Heart left ventricle (tissue), 13 donors: ENCODE results near the gene CCDC106.

ENCODE experiments used
- POLR2A ChIP-seq, 2 donors: fragments of 450-650 bp; IDR thresholded peaks; one replicate each; pipeline ENCODE4 v1.6.1; 2017; ENCODE audit warnings: antibody characterized with exemption in 2 of 2, mild to moderate bottlenecking in 2 of 2, moderate library complexity in 2 of 2
- TF ChIP-seq, protein P1 (sequence below), 12 donors: fragments of 200-600 bp; sonication (generic) in 4 of 12; IDR thresholded peaks; one replicate each; pipeline versions ENCODE4 v1.5.0 to v1.8.0; 2018 to 2022; ENCODE audit warnings: antibody characterized with exemption in 12 of 12, mild to moderate bottlenecking in 5 of 12
- donor health status: ischemic (EF 13 %, LVEDD 7.1; RV severe dilation, severe dysfunction).
- donor health status: DM: no; HTN: yes; CAD: no.
- donor health status: DM: no; HTN: no; CAD: no.
- donor health status: ischemic (EF 25% LVEDD 6.9; RV normal size, moderate dysfunction).
- donor health status: ischemic (EF 25% LVEDD 5.7; RV mildly dilated, moderate dysfunction).
- donor health status: ischemic (EF 35%, LVEDD 5.7; RV mildly dilated, moderate dysfunction).
- donor health status: nonischemic (EF 11% LVEDD 7.7; RV severe dilation, severe dysfunction).
- donor health status: DM: yes; HTN: yes; CAD: no.
- donor health status: PGD.
- donor health status: ischemic (EF 29% LVEDD 5.4; RV normal size, mild dysfunction).
- donor health status: nonischemic (EF 23%, LVEDD 6.1; RV moderate dilation, normal function).

DNA sequence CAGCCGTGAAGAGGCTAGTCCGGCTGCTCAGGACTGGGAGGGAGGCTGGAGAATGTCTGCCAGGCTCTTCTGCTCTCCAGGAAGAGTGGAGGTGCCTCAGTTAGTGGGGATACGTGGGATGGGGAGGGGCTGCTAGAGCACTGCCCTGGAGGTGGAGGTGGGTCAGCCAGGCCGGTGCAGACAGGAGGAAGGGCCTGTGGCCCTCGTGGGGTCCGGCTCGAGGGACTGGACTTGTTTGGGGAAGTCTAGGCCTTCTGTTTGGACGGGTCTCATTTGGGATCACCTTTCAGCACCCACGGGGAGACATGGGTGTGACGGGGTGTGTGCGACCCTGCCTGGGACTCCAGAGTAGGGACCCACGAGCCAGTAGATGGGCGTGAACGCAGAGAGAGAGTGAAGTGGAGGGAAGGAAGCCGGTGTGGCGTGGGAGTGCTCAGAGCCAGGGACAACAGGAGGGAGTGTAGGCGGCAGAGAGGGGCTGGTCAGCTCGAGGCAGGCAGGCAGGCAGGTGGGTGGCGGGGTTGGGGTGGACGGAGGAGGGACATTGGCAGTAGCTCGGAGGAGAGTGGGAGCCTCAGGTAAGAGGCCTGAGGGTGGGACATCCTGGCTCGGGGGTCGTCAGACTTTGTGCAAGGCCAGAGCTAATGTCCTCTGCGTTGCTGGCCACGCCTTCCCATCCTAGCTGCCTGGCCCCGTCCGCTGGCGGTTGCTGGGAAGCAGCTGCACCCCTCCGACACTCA is 38.5 kb downstream of the CCDC106 start:
- TF ChIP-seq, protein P1, sequence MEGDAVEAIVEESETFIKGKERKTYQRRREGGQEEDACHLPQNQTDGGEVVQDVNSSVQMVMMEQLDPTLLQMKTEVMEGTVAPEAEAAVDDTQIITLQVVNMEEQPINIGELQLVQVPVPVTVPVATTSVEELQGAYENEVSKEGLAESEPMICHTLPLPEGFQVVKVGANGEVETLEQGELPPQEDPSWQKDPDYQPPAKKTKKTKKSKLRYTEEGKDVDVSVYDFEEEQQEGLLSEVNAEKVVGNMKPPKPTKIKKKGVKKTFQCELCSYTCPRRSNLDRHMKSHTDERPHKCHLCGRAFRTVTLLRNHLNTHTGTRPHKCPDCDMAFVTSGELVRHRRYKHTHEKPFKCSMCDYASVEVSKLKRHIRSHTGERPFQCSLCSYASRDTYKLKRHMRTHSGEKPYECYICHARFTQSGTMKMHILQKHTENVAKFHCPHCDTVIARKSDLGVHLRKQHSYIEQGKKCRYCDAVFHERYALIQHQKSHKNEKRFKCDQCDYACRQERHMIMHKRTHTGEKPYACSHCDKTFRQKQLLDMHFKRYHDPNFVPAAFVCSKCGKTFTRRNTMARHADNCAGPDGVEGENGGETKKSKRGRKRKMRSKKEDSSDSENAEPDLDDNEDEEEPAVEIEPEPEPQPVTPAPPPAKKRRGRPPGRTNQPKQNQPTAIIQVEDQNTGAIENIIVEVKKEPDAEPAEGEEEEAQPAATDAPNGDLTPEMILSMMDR (IDR thresholded peaks at IDR 0.05) = no peak
- TF ChIP-seq POLR2A (IDR thresholded peaks at IDR 0.05) = no peak
